ENCODE data around the gene TMEM217. TPM values are rescaled to one million over a fixed set of nuclear protein-coding genes. Genes with fewer than 3 reads are reported as not detected.
"Not testable (repeated sequence)": the region's sequence is repeated elsewhere in the genome, so short reads cannot be mapped to it uniquely, and the experiment has no call there.

Gene TMEM217
- total RNA-seq, 2 donors from 2014 or later = 0.95 to 1.6 TPM

- peak; percentile 40 for DNase-seq
- TF ChIP-seq CTCF (conservative IDR thresholded peaks at IDR 0.05) = no peak
- Mint-ChIP-seq H3K4me3 (no peak overlapping the region), H3K36me3 (ENCODE audit: low read depth) (no peaks in the 10 kb centered on the region), H3K4me1 (peaks cover under 1% of the 10 kb centered on the region), H3K27me3 (ENCODE audit: insufficient read depth) (no peaks in the 10 kb centered on the region), H3K9me3 (no peaks in the 10 kb centered on the region), H3K27ac (no peak overlapping the region)
- Histone ChIP-seq H3K4me3 (ENCODE audit: low read length) (no peak overlapping the region), H3K27ac (ENCODE audit: low read depth, low read length) (no peak overlapping the region), H3K27me3 (ENCODE audit: control insufficient read depth, insufficient read depth, low read length, poor library complexity, severe bottlenecking) (no peaks in the 10 kb centered on the region), H3K36me3 (ENCODE audit: control insufficient read depth, insufficient read depth, low read length) (no peaks in the 10 kb centered on the region), H3K4me1 (ENCODE audit: control insufficient read depth, insufficient read depth, low read length) (no peaks in the 10 kb centered on the region), H3K9me3 (ENCODE audit: control insufficient read depth, low read length) (no peaks in the 10 kb centered on the region), H3K9ac (ENCODE audit: extremely low read depth, low read length, poor library complexity, severe bottlenecking) (no peak overlapping the region)
- 92 to 95% methylated on average over 4 to 6 of the region's 7 CpGs for WGBS, 2 experiments (ENCODE audit: insufficient coverage in 1 of 2, insufficient read length in 1 of 2)
Measured at GRCh38 chr6:37187321-37188022, 70.5 kb downstream of the TMEM217 start.

- H3K27ac ChIP-seq (ENCODE audit: low read depth, low read length); H3K9me3 Mint-ChIP-seq; H3K4me1 Mint-ChIP-seq; H3K9ac ChIP-seq (ENCODE audit: extremely low read depth, low read length, poor library complexity, severe bottlenecking); H3K4me3 ChIP-seq (ENCODE audit: low read length); H3K4me1 ChIP-seq (ENCODE audit: control insufficient read depth, insufficient read depth, low read length); H3K9me3 ChIP-seq (ENCODE audit: control insufficient read depth, low read length); H3K27me3 ChIP-seq (ENCODE audit: control insufficient read depth, insufficient read depth, low read length, poor library complexity, severe bottlenecking); DNase-seq; H3K4me3 Mint-ChIP-seq; H3K27ac Mint-ChIP-seq; H3K36me3 Mint-ChIP-seq (ENCODE audit: low read depth); H3K27me3 Mint-ChIP-seq (ENCODE audit: insufficient read depth); H3K36me3 ChIP-seq (ENCODE audit: control insufficient read depth, insufficient read depth, low read length): not testable (repeated sequence)
- 90 to 91% methylated on average over 4 to 6 of the region's 6 CpGs for WGBS, 2 experiments (ENCODE audit: insufficient coverage in 1 of 2, insufficient read length in 1 of 2)
Measured at GRCh38 chr6:37185949-37186720, 71.8 kb downstream of the TMEM217 start.

- no peaks in the 10 kb centered on the region for H3K27me3 ChIP-seq (ENCODE audit: control insufficient read depth, insufficient read depth, low read length, poor library complexity, severe bottlenecking)
- no peaks in the 10 kb centered on the region for H3K36me3 Mint-ChIP-seq (ENCODE audit: low read depth)
- no peak overlapping the region for H3K27ac ChIP-seq (ENCODE audit: low read depth, low read length)
- H3K9me3 Mint-ChIP-seq = no peaks in the 10 kb centered on the region
- no peak overlapping the region for H3K4me3 ChIP-seq (ENCODE audit: low read length)
- WGBS, 2 experiments (ENCODE audit: insufficient coverage in 1 of 2, insufficient read length in 1 of 2) = 88 to 93% methylated on average over 6 to 8 of the region's 8 CpGs
- no peak overlapping the region for H3K27ac Mint-ChIP-seq
- H3K27me3 Mint-ChIP-seq (ENCODE audit: insufficient read depth) = no peaks in the 10 kb centered on the region
- no peak for TF ChIP-seq CTCF (conservative IDR thresholded peaks at IDR 0.05)
- no peak overlapping the region for H3K9ac ChIP-seq (ENCODE audit: extremely low read depth, low read length, poor library complexity, severe bottlenecking)
- H3K36me3 ChIP-seq (ENCODE audit: control insufficient read depth, insufficient read depth, low read length) = no peaks in the 10 kb centered on the region
- H3K4me1 Mint-ChIP-seq = no peaks in the 10 kb centered on the region
- H3K9me3 ChIP-seq (ENCODE audit: control insufficient read depth, low read length) = no peaks in the 10 kb centered on the region
- no peaks in the 10 kb centered on the region for H3K4me1 ChIP-seq (ENCODE audit: control insufficient read depth, insufficient read depth, low read length)
- no peak overlapping the region for H3K4me3 Mint-ChIP-seq
- DNase-seq = no peak
Measured at GRCh38 chr6:37182736-37183590, 75.0 kb downstream of the TMEM217 start.

GRCh38 chr6:37180610-37181009 is 77.3 kb downstream of the TMEM217 start:
- WGBS, 2 experiments (ENCODE audit: insufficient coverage in 1 of 2, insufficient read length in 1 of 2) = 90 to 95% methylated on average over 3 to 4 of the region's 4 CpGs
- H3K9me3 ChIP-seq (ENCODE audit: control insufficient read depth, low read length); H3K27ac ChIP-seq (ENCODE audit: low read depth, low read length); H3K9me3 Mint-ChIP-seq; H3K27me3 Mint-ChIP-seq (ENCODE audit: insufficient read depth); H3K27ac Mint-ChIP-seq; H3K4me3 Mint-ChIP-seq; H3K4me3 ChIP-seq (ENCODE audit: low read length); H3K36me3 Mint-ChIP-seq (ENCODE audit: low read depth); H3K9ac ChIP-seq (ENCODE audit: extremely low read depth, low read length, poor library complexity, severe bottlenecking); DNase-seq; H3K4me1 ChIP-seq (ENCODE audit: control insufficient read depth, insufficient read depth, low read length); H3K4me1 Mint-ChIP-seq; H3K36me3 ChIP-seq (ENCODE audit: control insufficient read depth, insufficient read depth, low read length); H3K27me3 ChIP-seq (ENCODE audit: control insufficient read depth, insufficient read depth, low read length, poor library complexity, severe bottlenecking): not testable (repeated sequence)
